Activated CD4-positive, alpha-beta memory T cell treated with anti-CD3 and anti-CD28 coated beads, Interleukin-2, amount 10 ng/mL, durations not matched to agents 7 days and 5 days (primary cell): ENCODE measurements around the gene ATP13A2. TPM values are rescaled to one million over a fixed set of nuclear protein-coding genes. Genes with fewer than 3 reads are reported as not detected.
A peak's percentile ranks its signal among the peaks of the same experiment; 100 is the strongest.

Experiments used
- CTCF ChIA-PET: fragments of 350-600 bp; sonication (Branson Sonifier 250); formaldehyde crosslinking; loops from one replicate; lab custom pipeline; 2021; ENCODE audit warnings: antibody characterized with exemption, inconsistent platforms; lab: Charles Lee
- POLR2A ChIA-PET: fragments of 350-600 bp; sonication (Branson Sonifier 250); formaldehyde crosslinking; loops from one replicate; lab custom pipeline; 2021; ENCODE audit warnings: antibody characterized with exemption; lab: Charles Lee
- DNase-seq: peaks from one replicate; pipeline ENCODE4 v3.0.0-alpha.2; 2020
- H3K27ac Mint-ChIP-seq: one replicate; pipeline ENCODE4 v1.8.0; 2021; ENCODE audit warnings: mild to moderate bottlenecking, mixed read lengths
- H3K27me3 Mint-ChIP-seq: one replicate; pipeline ENCODE4 v1.8.0; 2021; ENCODE audit warnings: mixed read lengths
- H3K36me3 Mint-ChIP-seq: one replicate; pipeline ENCODE4 v1.8.0; 2021; ENCODE audit warnings: low read depth, mixed read lengths
- H3K4me1 Mint-ChIP-seq: one replicate; pipeline ENCODE4 v1.8.0; 2021; ENCODE audit warnings: mixed read lengths
- H3K4me3 Mint-ChIP-seq: one replicate; pipeline ENCODE4 v1.8.0; 2021; ENCODE audit warnings: mild to moderate bottlenecking, mixed read lengths
- H3K9me3 Mint-ChIP-seq: one replicate; pipeline ENCODE4 v1.8.0; 2021; ENCODE audit warnings: mixed read lengths
- total RNA-seq, 2 experiments: library from RNA; stranded (reverse); gene quantifications; one replicate each; pipeline ENCODE4 v1.2.3, GENCODE V29; 2021

ATP13A2 gene
- total RNA-seq, 2 experiments from 2014 or later: 65.4 to 72.8 TPM

DNA sequence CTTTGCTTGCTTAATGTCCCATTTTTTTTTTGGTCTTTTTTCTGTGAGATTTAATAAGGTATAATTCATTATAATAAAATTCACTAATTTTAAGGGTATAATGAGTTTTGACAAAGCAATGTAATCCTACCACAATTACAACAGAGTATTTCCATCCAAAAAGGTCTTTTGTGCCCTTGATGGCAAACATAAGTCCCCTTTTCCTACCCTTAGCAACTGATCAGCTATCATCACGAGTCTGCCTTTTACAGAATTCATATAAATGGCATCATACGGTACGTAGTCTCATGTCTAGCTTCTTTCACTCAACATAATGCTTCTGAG lies 34.6 kb upstream of the ATP13A2 start:
- CTCF ChIA-PET: interaction anchor here (0.7 to 5.3 kb wide), 12 partner anchors 12 to 425 kb away, joined by 3 to 45 read pairs (median 4); no protein-coding TSS in a partner anchor
- Mint-ChIP-seq H3K27ac (no peak overlapping the region), H3K27me3 (no peaks in the 10 kb centered on the region), H3K36me3 (peaks cover 40% of the 10 kb centered on the region), H3K4me3 (no peak overlapping the region), H3K4me1 (peaks cover 27% of the 10 kb centered on the region), H3K9me3 (no peaks in the 10 kb centered on the region)
- no peak for DNase-seq
- POLR2A ChIA-PET: interaction anchor here (0.8 to 1.6 kb wide), 3 partner anchors 86 to 1301 kb away, joined by 4 to 6 read pairs (median 5); no protein-coding TSS in a partner anchor

DNA sequence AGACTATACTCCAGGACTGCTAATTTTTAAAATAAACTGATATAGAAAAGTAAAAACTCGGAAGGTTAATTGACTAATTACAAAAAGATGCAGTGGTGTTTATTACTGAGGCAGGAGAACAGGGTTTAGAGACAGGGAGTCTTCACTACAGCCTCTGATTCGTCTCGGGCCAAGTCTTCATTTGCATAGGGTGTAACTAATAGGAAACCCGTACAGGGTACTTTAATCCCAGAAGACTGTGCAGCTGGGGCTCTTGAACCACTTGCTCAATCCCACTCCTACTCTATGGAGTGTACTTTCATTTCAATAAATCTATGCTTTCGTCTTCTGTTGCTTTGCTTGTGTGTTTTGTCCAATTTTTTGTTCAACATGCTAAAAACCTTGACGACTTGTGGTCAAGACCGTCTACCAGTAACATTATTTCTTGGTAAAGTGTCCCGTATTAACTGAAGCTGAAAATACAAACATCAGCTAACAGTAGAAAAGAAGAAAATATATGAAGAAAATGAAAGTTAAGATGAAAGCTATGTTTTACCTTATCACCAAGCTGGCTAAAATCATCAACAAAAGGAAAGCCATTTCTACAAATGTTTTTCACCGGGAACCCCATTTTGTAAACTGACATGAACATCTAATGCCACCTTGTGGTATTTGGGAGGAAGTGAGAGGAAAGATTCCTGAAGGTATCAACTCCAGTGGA lies 34.1 kb upstream of the ATP13A2 start:
- ChIA-PET POLR2A (interaction anchor here (0.8 to 1.6 kb wide), 3 partner anchors 85 to 1302 kb away, joined by 4 to 6 read pairs (median 5); no protein-coding TSS in a partner anchor), CTCF (interaction anchor here (0.7 to 5.3 kb wide), 12 partner anchors 11 to 425 kb away, joined by 3 to 45 read pairs (median 4); no protein-coding TSS in a partner anchor)
- Mint-ChIP-seq H3K4me3 (no peak overlapping the region), H3K27me3 (no peaks in the 10 kb centered on the region), H3K27ac (peak overlapping the region; percentile 64), H3K36me3 (peaks cover 37% of the 10 kb centered on the region), H3K9me3 (no peaks in the 10 kb centered on the region), H3K4me1 (peaks cover 22% of the 10 kb centered on the region)
- no peak for DNase-seq

- Mint-ChIP-seq H3K4me1 (peaks cover 19% of the 10 kb centered on the region), H3K27ac (peak overlapping the region; percentile 27), H3K9me3 (no peaks in the 10 kb centered on the region), H3K36me3 (peaks cover 36% of the 10 kb centered on the region), H3K4me3 (no peak overlapping the region), H3K27me3 (no peaks in the 10 kb centered on the region)
- POLR2A ChIA-PET: interaction anchor here (1.2 to 1.6 kb wide), 2 partner anchors 84 to 140 kb away, joined by 4 to 6 read pairs; no protein-coding TSS in a partner anchor
- no peak for DNase-seq
- CTCF ChIA-PET: interaction anchor here (1.0 to 5.3 kb wide), 6 partner anchors 13 to 424 kb away, joined by 3 to 45 read pairs (median 10); no protein-coding TSS in a partner anchor
These were observed 33.4 kb upstream of the ATP13A2 start for GRCh38 chr1:17045150-17045549.

DNA sequence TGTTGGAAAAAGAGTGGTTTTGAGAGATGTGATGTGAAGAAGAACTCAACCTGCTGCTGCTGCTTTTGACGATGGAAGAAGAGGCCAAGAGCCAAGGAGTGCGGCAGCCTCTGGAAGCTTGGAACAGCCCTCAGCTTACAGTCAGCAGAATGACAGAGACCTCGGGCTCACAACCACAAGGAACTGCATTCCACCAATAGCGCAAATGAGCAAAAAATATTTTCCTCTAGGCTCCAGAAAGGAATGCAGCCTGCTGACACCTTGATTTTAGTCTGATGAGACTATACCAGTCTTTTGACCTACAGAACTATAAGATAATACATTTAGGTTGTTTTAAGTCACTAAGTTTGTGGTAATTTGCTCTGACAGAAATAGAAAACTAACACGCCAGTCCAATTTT lies 31.9 kb upstream of the ATP13A2 start:
- no peaks in the 10 kb centered on the region for H3K27me3 Mint-ChIP-seq
- DNase-seq: no peak
- H3K9me3 Mint-ChIP-seq: no peaks in the 10 kb centered on the region
- peaks cover 42% of the 10 kb centered on the region for H3K36me3 Mint-ChIP-seq
- H3K4me3 Mint-ChIP-seq: no peak overlapping the region
- CTCF ChIA-PET: interaction anchor here (0.6 kb wide), 1 partner anchor 58 kb away, joined by 7 read pairs; no protein-coding TSS in a partner anchor
- peaks cover 19% of the 10 kb centered on the region for H3K4me1 Mint-ChIP-seq
- POLR2A ChIA-PET: no interaction called here
- no peak overlapping the region for H3K27ac Mint-ChIP-seq

DNA sequence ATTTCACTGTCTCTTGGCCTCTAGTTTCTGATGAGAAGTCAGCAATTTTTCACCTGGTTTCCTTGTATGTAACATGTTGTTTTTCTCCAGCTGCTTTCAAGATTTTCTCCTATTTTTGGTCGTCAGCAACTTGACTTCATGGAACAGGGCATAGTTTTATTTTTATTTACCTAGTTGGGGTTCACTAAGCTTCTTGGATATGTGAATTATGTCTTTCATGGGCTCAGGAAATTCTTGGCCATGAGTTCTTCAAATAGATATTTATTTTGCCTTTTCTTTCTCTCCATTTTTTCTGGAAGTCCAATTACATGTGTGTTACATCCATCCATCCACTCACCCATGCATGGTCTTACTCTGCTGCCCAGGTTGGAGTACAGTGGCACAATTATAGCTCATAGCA lies 28.4 kb upstream of the ATP13A2 start:
- no peak overlapping the region for H3K4me3 Mint-ChIP-seq
- H3K9me3 Mint-ChIP-seq: no peaks in the 10 kb centered on the region
- ChIA-PET POLR2A (no interaction called here), CTCF (no interaction called here)
- H3K27me3 Mint-ChIP-seq: no peaks in the 10 kb centered on the region
- H3K4me1 Mint-ChIP-seq: peaks cover 5% of the 10 kb centered on the region
- no peak for DNase-seq
- no peak overlapping the region for H3K27ac Mint-ChIP-seq
- peaks cover 45% of the 10 kb centered on the region for H3K36me3 Mint-ChIP-seq

DNA sequence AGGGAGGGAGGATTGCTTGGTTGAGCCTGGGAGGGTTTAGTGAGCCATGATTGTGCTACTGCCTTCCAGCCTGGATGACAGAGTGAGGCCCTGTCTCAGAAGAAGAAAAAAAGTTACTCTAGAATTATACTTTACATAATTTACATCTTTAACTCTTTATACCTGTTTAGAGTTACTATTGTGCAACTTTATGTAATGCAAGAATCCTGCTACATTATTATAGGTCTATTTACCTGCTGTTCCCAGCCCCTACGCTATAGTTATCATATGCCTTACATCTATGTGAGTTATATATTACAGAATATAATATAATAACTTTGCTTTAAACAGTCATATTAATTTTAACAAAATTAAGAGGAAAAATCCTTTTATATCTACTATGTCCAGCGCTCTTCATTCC lies 27.8 kb upstream of the ATP13A2 start:
- CTCF ChIA-PET: no interaction called here
- peaks cover 41% of the 10 kb centered on the region for H3K36me3 Mint-ChIP-seq

GRCh38 chr1:17033481-17033880 lies 21.8 kb upstream of the ATP13A2 start:
- no peaks in the 10 kb centered on the region for H3K9me3 Mint-ChIP-seq
- CTCF ChIA-PET: interaction anchor here (2.2 kb wide), 1 partner anchor 12 kb away, joined by 12 read pairs; no protein-coding TSS in a partner anchor
- no peaks in the 10 kb centered on the region for H3K27me3 Mint-ChIP-seq
- peak overlapping the region; percentile 26 for H3K27ac Mint-ChIP-seq
- peaks cover 25% of the 10 kb centered on the region for H3K36me3 Mint-ChIP-seq
- no peak overlapping the region for H3K4me3 Mint-ChIP-seq
- H3K4me1 Mint-ChIP-seq: peaks cover 6% of the 10 kb centered on the region
- POLR2A ChIA-PET: no interaction called here
- DNase-seq: no peak

More for the DNA sequence above, 27.8 kb upstream of the ATP13A2 start:
- H3K4me3 Mint-ChIP-seq: no peak overlapping the region
- DNase-seq: no peak
- peaks cover under 1% of the 10 kb centered on the region for H3K4me1 Mint-ChIP-seq
- H3K27ac Mint-ChIP-seq: no peak overlapping the region
- no peaks in the 10 kb centered on the region for H3K27me3 Mint-ChIP-seq
- H3K9me3 Mint-ChIP-seq: no peaks in the 10 kb centered on the region
- POLR2A ChIA-PET: no interaction called here

DNA sequence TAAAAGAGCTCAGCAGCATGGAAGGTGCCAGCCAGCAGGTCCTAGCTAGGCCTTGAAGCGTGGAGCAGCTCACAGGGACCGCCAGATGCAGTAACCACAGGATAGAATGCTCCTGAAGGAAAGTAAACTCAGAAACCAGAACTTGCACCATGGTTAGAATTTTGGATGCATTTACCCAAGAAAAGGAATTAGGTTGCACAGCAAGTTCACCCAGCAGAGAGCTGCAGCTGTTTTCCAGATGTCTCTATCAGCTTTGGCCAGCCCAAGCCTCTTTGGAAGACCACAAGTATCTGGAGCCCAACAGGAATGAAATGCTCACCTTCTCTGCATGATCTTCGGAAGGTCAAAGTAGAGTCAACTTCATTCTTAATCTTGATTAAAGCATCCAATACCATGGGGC lies 21.0 kb upstream of the ATP13A2 start:
- CTCF ChIA-PET: interaction anchor here (2.2 kb wide), 1 partner anchor 13 kb away, joined by 12 read pairs; no protein-coding TSS in a partner anchor
- POLR2A ChIA-PET: no interaction called here

GRCh38 chr1:17031436-17031835 lies 19.7 kb upstream of the ATP13A2 start:
- H3K36me3 Mint-ChIP-seq: peaks cover 29% of the 10 kb centered on the region
- no peak for DNase-seq
- H3K27me3 Mint-ChIP-seq: no peaks in the 10 kb centered on the region
- no peaks in the 10 kb centered on the region for H3K9me3 Mint-ChIP-seq
- H3K4me1 Mint-ChIP-seq: peaks cover 6% of the 10 kb centered on the region
- H3K27ac Mint-ChIP-seq: no peak overlapping the region
- POLR2A ChIA-PET: no interaction called here
- H3K4me3 Mint-ChIP-seq: no peak overlapping the region
- CTCF ChIA-PET: interaction anchor here (2.2 kb wide), 1 partner anchor 14 kb away, joined by 12 read pairs; no protein-coding TSS in a partner anchor

More for the DNA sequence above, 21.0 kb upstream of the ATP13A2 start:
- no peaks in the 10 kb centered on the region for H3K9me3 Mint-ChIP-seq
- no peaks in the 10 kb centered on the region for H3K27me3 Mint-ChIP-seq
- no peak for DNase-seq
- no peak overlapping the region for H3K27ac Mint-ChIP-seq
- H3K36me3 Mint-ChIP-seq: peaks cover 22% of the 10 kb centered on the region
- H3K4me3 Mint-ChIP-seq: no peak overlapping the region
- H3K4me1 Mint-ChIP-seq: peaks cover 6% of the 10 kb centered on the region

GRCh38 chr1:17030206-17030605 lies 18.5 kb upstream of the ATP13A2 start:
- Mint-ChIP-seq H3K27me3 (no peaks in the 10 kb centered on the region), H3K4me3 (no peak overlapping the region), H3K9me3 (no peaks in the 10 kb centered on the region), H3K4me1 (peaks cover 6% of the 10 kb centered on the region), H3K27ac (no peak overlapping the region), H3K36me3 (peaks cover 29% of the 10 kb centered on the region)
- no peak for DNase-seq
- ChIA-PET CTCF (no interaction called here), POLR2A (interaction anchor here (0.6 kb wide), 1 partner anchor 20 kb away, joined by 6 read pairs; no protein-coding TSS in a partner anchor)

GRCh38 chr1:17028662-17029188 lies 17.0 kb upstream of the ATP13A2 start:
- no peaks in the 10 kb centered on the region for H3K27me3 Mint-ChIP-seq
- ChIA-PET CTCF (interaction anchor here (1.6 kb wide), 1 partner anchor 17 kb away, joined by 4 read pairs; no protein-coding TSS in a partner anchor), POLR2A (no interaction called here)
- DNase-seq: no peak
- H3K9me3 Mint-ChIP-seq: no peaks in the 10 kb centered on the region
- peaks cover 5% of the 10 kb centered on the region for H3K4me1 Mint-ChIP-seq
- H3K27ac Mint-ChIP-seq: no peak overlapping the region
- H3K36me3 Mint-ChIP-seq: peaks cover 35% of the 10 kb centered on the region
- H3K4me3 Mint-ChIP-seq: no peak overlapping the region

DNA sequence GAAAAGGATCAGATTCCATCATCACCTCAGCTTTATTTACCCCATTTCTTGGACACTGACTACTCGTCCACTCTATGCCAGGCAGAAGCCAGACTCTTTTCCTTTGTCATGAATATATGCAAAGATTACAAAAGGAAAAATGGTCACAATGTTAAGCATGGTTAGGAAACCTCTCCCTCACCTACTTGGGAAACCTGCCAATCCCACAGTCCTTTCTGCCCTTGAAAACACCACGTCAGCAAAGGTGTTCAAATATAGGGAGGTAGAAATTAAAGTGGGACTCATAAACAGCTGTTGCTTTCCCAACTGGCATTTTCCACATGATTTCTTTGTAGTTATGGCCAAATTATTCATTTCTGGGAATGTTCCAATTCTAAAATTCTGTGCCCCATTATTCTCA lies 16.2 kb upstream of the ATP13A2 start:
- CTCF ChIA-PET: interaction anchor here (1.6 kb wide), 1 partner anchor 18 kb away, joined by 4 read pairs; no protein-coding TSS in a partner anchor
- POLR2A ChIA-PET: no interaction called here
- Mint-ChIP-seq H3K27me3 (no peaks in the 10 kb centered on the region), H3K4me3 (no peak overlapping the region), H3K27ac (no peak overlapping the region), H3K4me1 (no peaks in the 10 kb centered on the region), H3K36me3 (peaks cover 39% of the 10 kb centered on the region), H3K9me3 (no peaks in the 10 kb centered on the region)
- DNase-seq: no peak

DNA sequence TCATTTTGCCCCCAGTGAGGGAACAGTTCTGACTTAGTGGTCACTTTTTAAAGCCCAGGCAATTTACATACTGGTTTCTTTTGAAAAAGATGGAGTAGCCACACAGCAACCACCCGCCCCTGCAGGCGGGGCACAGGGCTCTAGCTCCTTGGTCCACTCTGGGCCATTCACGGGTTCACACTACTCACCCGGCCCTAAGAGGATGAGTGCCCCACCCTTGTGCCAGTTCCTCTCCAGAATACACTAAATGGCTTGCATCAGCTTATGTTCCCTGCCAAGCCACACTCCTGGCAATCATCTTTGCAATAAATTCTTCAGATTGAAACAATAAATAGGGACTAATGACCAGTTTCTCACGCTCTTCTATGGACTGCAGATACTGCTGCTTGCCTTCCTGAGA lies 15.7 kb upstream of the ATP13A2 start:
- H3K4me3 Mint-ChIP-seq: no peak overlapping the region
- no peaks in the 10 kb centered on the region for H3K9me3 Mint-ChIP-seq
- H3K36me3 Mint-ChIP-seq: peaks cover 41% of the 10 kb centered on the region
- H3K27ac Mint-ChIP-seq: no peak overlapping the region
- no peaks in the 10 kb centered on the region for H3K4me1 Mint-ChIP-seq
- no peak for DNase-seq
- no peaks in the 10 kb centered on the region for H3K27me3 Mint-ChIP-seq
- ChIA-PET CTCF (no interaction called here), POLR2A (no interaction called here)
